SK-N-SH treated with all-trans-retinoic acid at 6 μM for 48 hours (cell line): ENCODE measurements around the gene ZXDC.

Source experiments
- ARNTL ChIP-seq: fragments of 450-650 bp; formaldehyde crosslinking; IDR thresholded peaks from 2 replicates; pipeline ENCODE4 v1.5.0; 2020; ENCODE audit warnings: low read depth, mild to moderate bottlenecking, moderate library complexity, borderline replicate concordance
- ESRRG ChIP-seq: fragments of 250-450 bp; sonication (Bioruptor Pico); IDR thresholded peaks from 2 replicates; pipeline ENCODE4 v1.6.1; 2021; ENCODE audit warnings: mild to moderate bottlenecking
- GLIS3 ChIP-seq: fragments of 250-450 bp; sonication (Bioruptor Pico); IDR thresholded peaks from 2 replicates; pipeline ENCODE4 v1.5.0; 2020; ENCODE audit warnings: mild to moderate bottlenecking, moderate library complexity
- ISL1 ChIP-seq: fragments of 250-450 bp; sonication (Bioruptor Pico); IDR thresholded peaks from 2 replicates; pipeline ENCODE4 v2.1.2; 2022; ENCODE audit warnings: mild to moderate bottlenecking, moderate library complexity
- OSR1 ChIP-seq: fragments of 250-450 bp; sonication (Bioruptor Pico); IDR thresholded peaks from 2 replicates; pipeline ENCODE4 v1.8.0; 2022; ENCODE audit warnings: moderate library complexity, mild to moderate bottlenecking, inconsistent platforms
- RARB ChIP-seq: fragments of 250-450 bp; sonication (Bioruptor Pico); IDR thresholded peaks from 2 replicates; pipeline ENCODE4 v1.8.0; 2021; ENCODE audit warnings: mild to moderate bottlenecking, moderate library complexity
- ZFP3 ChIP-seq: fragments of 250-450 bp; sonication (Bioruptor Pico); IDR thresholded peaks from 2 replicates; pipeline ENCODE4 v1.5.0; 2020; ENCODE audit warnings: mild to moderate bottlenecking, moderate library complexity
- ZFP30 ChIP-seq: fragments of 450-650 bp; formaldehyde crosslinking; IDR thresholded peaks from 2 replicates; pipeline ENCODE4 v1.5.0; 2022; ENCODE audit warnings: mild to moderate bottlenecking, moderate library complexity
- ZNF565 ChIP-seq: fragments of 450-650 bp; formaldehyde crosslinking; conservative IDR thresholded peaks from 2 replicates; pipeline ENCODE4 v1.5.0; 2020; ENCODE audit warnings: low read depth, mild to moderate bottlenecking, moderate library complexity
- TF ChIP-seq, protein P1 (sequence below): fragments of 250-450 bp; sonication (Bioruptor Pico); IDR thresholded peaks from 2 replicates; pipeline ENCODE4 v1.5.1; 2020; ENCODE audit warnings: low read depth, mild to moderate bottlenecking, moderate library complexity
- TF ChIP-seq, protein P2 (sequence below): fragments of 250-450 bp; sonication (Bioruptor Pico); IDR thresholded peaks from 2 replicates; pipeline ENCODE4 v1.5.0; 2020; ENCODE audit warnings: mild to moderate bottlenecking, moderate library complexity
- TF ChIP-seq, protein P3 (sequence below): fragments of 250-450 bp; sonication (Bioruptor Pico); IDR thresholded peaks from 2 replicates; pipeline ENCODE4 v1.5.1; 2021; ENCODE audit warnings: mild to moderate bottlenecking, moderate library complexity
- TF ChIP-seq, protein P4 (sequence below): fragments of 250-450 bp; sonication (Bioruptor Pico); IDR thresholded peaks from 2 replicates; pipeline ENCODE4 v1.8.0; 2020; ENCODE audit warnings: mild to moderate bottlenecking, moderate library complexity, borderline replicate concordance

DNA sequence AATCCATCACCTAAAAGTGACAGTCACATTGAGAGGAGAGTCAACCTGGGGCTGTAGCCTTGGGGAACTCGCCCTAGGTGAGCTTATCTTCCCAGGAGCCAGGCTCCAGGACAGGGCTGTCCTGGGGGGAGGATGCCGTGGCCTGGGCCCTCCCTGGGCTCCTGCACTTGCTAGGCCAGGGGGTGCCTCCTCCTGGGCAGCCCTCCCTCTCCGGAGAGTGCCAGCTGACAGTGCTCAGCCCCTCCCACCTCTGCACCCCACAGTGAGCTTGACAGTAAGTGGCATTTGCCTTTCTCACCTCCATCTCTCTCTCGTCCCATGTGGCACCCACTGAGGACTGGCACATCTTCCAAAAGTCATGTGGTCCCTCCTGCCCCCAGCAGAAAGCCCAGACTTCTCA is 22.8 kb upstream of the ZXDC start:
- no peak for TF ChIP-seq ESRRG (CRISPR knock-in tag)
- TF ChIP-seq, protein P1, sequence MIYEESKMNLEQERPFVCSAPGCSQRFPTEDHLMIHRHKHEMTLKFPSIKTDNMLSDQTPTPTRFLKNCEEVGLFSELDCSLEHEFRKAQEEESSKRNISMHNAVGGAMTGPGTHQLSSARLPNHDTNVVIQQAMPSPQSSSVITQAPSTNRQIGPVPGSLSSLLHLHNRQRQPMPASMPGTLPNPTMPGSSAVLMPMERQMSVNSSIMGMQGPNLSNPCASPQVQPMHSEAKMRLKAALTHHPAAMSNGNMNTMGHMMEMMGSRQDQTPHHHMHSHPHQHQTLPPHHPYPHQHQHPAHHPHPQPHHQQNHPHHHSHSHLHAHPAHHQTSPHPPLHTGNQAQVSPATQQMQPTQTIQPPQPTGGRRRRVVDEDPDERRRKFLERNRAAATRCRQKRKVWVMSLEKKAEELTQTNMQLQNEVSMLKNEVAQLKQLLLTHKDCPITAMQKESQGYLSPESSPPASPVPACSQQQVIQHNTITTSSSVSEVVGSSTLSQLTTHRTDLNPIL: no peak
- TF ChIP-seq, protein P2, sequence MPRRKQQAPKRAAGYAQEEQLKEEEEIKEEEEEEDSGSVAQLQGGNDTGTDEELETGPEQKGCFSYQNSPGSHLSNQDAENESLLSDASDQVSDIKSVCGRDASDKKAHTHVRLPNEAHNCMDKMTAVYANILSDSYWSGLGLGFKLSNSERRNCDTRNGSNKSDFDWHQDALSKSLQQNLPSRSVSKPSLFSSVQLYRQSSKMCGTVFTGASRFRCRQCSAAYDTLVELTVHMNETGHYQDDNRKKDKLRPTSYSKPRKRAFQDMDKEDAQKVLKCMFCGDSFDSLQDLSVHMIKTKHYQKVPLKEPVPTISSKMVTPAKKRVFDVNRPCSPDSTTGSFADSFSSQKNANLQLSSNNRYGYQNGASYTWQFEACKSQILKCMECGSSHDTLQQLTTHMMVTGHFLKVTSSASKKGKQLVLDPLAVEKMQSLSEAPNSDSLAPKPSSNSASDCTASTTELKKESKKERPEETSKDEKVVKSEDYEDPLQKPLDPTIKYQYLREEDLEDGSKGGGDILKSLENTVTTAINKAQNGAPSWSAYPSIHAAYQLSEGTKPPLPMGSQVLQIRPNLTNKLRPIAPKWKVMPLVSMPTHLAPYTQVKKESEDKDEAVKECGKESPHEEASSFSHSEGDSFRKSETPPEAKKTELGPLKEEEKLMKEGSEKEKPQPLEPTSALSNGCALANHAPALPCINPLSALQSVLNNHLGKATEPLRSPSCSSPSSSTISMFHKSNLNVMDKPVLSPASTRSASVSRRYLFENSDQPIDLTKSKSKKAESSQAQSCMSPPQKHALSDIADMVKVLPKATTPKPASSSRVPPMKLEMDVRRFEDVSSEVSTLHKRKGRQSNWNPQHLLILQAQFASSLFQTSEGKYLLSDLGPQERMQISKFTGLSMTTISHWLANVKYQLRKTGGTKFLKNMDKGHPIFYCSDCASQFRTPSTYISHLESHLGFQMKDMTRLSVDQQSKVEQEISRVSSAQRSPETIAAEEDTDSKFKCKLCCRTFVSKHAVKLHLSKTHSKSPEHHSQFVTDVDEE (CRISPR knock-in tag): no peak
- no peak for TF ChIP-seq RARB (CRISPR knock-in tag)
- no peak for TF ChIP-seq GLIS3 (CRISPR knock-in tag)
- no peak for TF ChIP-seq ZFP3 (CRISPR knock-in tag)
- TF ChIP-seq, protein P3, sequence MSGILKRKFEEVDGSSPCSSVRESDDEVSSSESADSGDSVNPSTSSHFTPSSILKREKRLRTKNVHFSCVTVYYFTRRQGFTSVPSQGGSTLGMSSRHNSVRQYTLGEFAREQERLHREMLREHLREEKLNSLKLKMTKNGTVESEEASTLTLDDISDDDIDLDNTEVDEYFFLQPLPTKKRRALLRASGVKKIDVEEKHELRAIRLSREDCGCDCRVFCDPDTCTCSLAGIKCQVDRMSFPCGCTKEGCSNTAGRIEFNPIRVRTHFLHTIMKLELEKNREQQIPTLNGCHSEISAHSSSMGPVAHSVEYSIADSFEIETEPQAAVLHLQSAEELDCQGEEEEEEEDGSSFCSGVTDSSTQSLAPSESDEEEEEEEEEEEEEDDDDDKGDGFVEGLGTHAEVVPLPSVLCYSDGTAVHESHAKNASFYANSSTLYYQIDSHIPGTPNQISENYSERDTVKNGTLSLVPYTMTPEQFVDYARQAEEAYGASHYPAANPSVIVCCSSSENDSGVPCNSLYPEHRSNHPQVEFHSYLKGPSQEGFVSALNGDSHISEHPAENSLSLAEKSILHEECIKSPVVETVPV (CRISPR knock-in tag): no peak
- TF ChIP-seq OSR1 (CRISPR knock-in tag): no peak
- TF ChIP-seq ARNTL: no peak
- TF ChIP-seq, protein P4, sequence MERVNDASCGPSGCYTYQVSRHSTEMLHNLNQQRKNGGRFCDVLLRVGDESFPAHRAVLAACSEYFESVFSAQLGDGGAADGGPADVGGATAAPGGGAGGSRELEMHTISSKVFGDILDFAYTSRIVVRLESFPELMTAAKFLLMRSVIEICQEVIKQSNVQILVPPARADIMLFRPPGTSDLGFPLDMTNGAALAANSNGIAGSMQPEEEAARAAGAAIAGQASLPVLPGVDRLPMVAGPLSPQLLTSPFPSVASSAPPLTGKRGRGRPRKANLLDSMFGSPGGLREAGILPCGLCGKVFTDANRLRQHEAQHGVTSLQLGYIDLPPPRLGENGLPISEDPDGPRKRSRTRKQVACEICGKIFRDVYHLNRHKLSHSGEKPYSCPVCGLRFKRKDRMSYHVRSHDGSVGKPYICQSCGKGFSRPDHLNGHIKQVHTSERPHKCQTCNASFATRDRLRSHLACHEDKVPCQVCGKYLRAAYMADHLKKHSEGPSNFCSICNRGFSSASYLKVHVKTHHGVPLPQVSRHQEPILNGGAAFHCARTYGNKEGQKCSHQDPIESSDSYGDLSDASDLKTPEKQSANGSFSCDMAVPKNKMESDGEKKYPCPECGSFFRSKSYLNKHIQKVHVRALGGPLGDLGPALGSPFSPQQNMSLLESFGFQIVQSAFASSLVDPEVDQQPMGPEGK (CRISPR knock-in tag): no peak
- no peak for TF ChIP-seq ZFP30 (CRISPR knock-in tag)
- no peak for TF ChIP-seq ISL1 (CRISPR knock-in tag)
- no peak for TF ChIP-seq ZNF565
